ENCODE measurements around the gene CLASP1.

DNA sequence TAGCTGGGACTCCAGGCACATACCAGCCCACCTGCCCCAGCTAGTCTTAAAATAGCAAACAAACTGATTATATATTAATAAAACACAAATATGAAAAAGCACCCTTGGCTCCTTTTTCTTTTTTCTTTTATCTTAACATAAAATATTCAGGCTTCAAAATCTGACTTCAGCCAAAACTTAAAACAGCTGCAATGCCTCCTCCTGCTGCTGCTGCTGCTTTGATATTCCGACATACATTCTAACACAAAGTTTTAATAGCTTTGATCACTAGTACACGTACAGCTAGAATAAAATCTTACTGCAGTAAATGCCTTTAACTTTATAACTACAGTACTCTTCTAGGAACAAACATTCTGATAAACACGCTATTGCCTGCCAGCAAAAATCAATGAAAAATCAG, 190.0 kb downstream of the CLASP1 start:
- TF ChIP-seq, protein P1, sequence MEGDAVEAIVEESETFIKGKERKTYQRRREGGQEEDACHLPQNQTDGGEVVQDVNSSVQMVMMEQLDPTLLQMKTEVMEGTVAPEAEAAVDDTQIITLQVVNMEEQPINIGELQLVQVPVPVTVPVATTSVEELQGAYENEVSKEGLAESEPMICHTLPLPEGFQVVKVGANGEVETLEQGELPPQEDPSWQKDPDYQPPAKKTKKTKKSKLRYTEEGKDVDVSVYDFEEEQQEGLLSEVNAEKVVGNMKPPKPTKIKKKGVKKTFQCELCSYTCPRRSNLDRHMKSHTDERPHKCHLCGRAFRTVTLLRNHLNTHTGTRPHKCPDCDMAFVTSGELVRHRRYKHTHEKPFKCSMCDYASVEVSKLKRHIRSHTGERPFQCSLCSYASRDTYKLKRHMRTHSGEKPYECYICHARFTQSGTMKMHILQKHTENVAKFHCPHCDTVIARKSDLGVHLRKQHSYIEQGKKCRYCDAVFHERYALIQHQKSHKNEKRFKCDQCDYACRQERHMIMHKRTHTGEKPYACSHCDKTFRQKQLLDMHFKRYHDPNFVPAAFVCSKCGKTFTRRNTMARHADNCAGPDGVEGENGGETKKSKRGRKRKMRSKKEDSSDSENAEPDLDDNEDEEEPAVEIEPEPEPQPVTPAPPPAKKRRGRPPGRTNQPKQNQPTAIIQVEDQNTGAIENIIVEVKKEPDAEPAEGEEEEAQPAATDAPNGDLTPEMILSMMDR (IDR thresholded peaks at IDR 0.05; ENCODE audit: low read depth, low read length, missing input control): no peak
- TF ChIP-seq YY1 (IDR thresholded peaks at IDR 0.05): no peak
- TF ChIP-seq RAD21 (IDR thresholded peaks at IDR 0.05): no peak
- no peak for TF ChIP-seq HNF4G (IDR thresholded peaks at IDR 0.05)
- no peak for TF ChIP-seq EGR1 (IDR thresholded peaks at IDR 0.05; ENCODE audit: low read depth in 2 of 2)
- no peak for TF ChIP-seq TAF1 (conservative IDR thresholded peaks at IDR 0.05)
- TF ChIP-seq, protein P2, sequence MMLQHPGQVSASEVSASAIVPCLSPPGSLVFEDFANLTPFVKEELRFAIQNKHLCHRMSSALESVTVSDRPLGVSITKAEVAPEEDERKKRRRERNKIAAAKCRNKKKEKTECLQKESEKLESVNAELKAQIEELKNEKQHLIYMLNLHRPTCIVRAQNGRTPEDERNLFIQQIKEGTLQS (IDR thresholded peaks at IDR 0.05): no peak
- TF ChIP-seq, protein P3, sequence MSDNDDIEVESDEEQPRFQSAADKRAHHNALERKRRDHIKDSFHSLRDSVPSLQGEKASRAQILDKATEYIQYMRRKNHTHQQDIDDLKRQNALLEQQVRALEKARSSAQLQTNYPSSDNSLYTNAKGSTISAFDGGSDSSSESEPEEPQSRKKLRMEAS (IDR thresholded peaks at IDR 0.05): no peak
- no peak for TF ChIP-seq FOXA2 (IDR thresholded peaks at IDR 0.05)
- TF ChIP-seq FOXA1 (IDR thresholded peaks at IDR 0.05): no peak
- TF ChIP-seq, protein P4, sequence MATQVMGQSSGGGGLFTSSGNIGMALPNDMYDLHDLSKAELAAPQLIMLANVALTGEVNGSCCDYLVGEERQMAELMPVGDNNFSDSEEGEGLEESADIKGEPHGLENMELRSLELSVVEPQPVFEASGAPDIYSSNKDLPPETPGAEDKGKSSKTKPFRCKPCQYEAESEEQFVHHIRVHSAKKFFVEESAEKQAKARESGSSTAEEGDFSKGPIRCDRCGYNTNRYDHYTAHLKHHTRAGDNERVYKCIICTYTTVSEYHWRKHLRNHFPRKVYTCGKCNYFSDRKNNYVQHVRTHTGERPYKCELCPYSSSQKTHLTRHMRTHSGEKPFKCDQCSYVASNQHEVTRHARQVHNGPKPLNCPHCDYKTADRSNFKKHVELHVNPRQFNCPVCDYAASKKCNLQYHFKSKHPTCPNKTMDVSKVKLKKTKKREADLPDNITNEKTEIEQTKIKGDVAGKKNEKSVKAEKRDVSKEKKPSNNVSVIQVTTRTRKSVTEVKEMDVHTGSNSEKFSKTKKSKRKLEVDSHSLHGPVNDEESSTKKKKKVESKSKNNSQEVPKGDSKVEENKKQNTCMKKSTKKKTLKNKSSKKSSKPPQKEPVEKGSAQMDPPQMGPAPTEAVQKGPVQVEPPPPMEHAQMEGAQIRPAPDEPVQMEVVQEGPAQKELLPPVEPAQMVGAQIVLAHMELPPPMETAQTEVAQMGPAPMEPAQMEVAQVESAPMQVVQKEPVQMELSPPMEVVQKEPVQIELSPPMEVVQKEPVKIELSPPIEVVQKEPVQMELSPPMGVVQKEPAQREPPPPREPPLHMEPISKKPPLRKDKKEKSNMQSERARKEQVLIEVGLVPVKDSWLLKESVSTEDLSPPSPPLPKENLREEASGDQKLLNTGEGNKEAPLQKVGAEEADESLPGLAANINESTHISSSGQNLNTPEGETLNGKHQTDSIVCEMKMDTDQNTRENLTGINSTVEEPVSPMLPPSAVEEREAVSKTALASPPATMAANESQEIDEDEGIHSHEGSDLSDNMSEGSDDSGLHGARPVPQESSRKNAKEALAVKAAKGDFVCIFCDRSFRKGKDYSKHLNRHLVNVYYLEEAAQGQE (IDR thresholded peaks at IDR 0.05): no peak
